NT2/D1 (cell line): ENCODE data around the gene TAF7.
A peak's percentile ranks its signal among the peaks of the same experiment; 100 is the strongest.

ENCODE experiments used
- DNase-seq: peaks from one replicate; pipeline ENCODE4 v3.0.0-alpha.2; 2011; ENCODE audit warnings: low read depth, low spot score
- H3K27me3 ChIP-seq: 2 replicates; pipeline ENCODE4 v1.6.0; 2011; ENCODE audit warnings: mild to moderate bottlenecking; ENCODE audit not compliant: insufficient read length, insufficient read depth
- H3K36me3 ChIP-seq: 2 replicates; pipeline ENCODE4 v1.6.1; 2011; ENCODE audit warnings: mild to moderate bottlenecking, low read length, mixed read lengths; ENCODE audit not compliant: insufficient read depth, insufficient read length
- H3K4me1 ChIP-seq: 2 replicates; pipeline ENCODE4 v1.5.1; 2011; ENCODE audit not compliant: insufficient read depth, insufficient read length
- H3K4me3 ChIP-seq: 2 replicates; pipeline ENCODE4 v1.5.1; 2011; ENCODE audit warnings: low read depth; ENCODE audit not compliant: insufficient read length
- H3K9ac ChIP-seq: 2 replicates; pipeline ENCODE4 v1.6.0; 2011; ENCODE audit warnings: low read depth; ENCODE audit not compliant: insufficient read length
- H3K9me3 ChIP-seq: 2 replicates; pipeline ENCODE4 v1.5.1; 2011; ENCODE audit warnings: mild to moderate bottlenecking, low read length; ENCODE audit not compliant: insufficient read depth
- SUZ12 ChIP-seq: IDR thresholded peaks from 2 replicates; pipeline ENCODE4 v1.6.1; 2011; ENCODE audit not compliant: insufficient read length, insufficient read depth; ENCODE audit errors: extremely low read depth
- YY1 ChIP-seq: IDR thresholded peaks from 2 replicates; pipeline ENCODE4 v1.6.1; 2011; ENCODE audit not compliant: insufficient read length, insufficient read depth
- ZNF274 ChIP-seq: IDR thresholded peaks from 2 replicates; pipeline ENCODE4 v1.6.1; 2011; ENCODE audit warnings: mild to moderate bottlenecking, low read depth, low read length

TAF7 gene

DNA sequence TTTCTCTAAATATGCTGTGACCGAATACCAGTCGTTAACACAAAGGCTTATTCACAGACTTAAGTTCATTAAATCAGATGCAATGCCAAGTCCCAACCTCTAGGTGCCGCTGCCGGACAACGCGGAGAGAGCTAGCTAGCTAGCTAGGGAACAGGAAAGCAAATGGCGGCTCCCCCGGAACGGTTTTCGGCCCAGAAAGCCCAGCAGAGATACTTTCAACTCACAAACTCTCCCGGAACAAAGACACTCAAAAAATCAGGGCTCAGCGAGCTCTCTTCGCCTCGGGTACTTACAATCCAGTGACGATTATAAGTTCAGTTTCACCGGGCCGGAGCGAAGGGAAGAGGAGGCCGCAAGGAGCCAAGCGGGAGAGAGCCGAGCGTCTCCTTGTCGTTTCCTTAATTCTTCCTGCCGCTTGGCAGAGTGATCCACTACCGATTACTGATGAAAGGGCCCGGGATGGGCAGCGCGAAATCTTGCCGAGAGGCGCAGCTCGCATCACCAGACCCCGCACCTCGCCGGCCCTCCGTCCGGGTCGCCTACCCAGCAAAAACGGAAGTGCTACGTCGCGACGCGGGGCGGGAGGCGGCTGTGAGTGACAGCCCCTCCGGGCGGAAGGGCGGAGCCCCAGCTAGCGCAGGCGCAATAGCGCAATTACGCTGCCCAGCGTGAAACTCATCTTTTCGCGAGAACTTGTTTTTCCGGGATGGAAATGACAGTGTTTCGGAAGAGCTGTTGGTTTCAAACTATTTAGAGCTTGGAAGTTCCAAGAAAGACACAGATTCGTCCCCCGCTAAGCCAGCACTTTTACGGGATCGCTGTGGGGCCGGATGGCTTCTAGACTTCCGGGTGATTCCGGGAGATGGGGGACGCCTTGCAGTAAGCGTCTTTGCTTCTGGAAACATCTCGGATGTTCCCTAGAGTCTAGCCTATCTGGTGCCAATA is at the start of gene TAF7:
Gene TAF7, minus strand, starts transcription at position 560 of the 945 bp plus-strand sequence. CDS start 740 bp downstream, outside the sequence.
- Histone ChIP-seq H3K9ac (peak within 1 kb of the TSS; percentile 72), H3K36me3 (peaks cover 25% of the 10 kb centered on the region), H3K27me3 (no peaks in the 10 kb centered on the region), H3K4me1 (no peaks in the 10 kb centered on the region), H3K9me3 (peaks cover 26% of the 10 kb centered on the region), H3K4me3 (peak within 1 kb of the TSS; percentile 88)
- peak; percentile 88 for DNase-seq
- no peak for TF ChIP-seq ZNF274
- peak; percentile 42 for TF ChIP-seq YY1
- TF ChIP-seq SUZ12 = no peak

DNA sequence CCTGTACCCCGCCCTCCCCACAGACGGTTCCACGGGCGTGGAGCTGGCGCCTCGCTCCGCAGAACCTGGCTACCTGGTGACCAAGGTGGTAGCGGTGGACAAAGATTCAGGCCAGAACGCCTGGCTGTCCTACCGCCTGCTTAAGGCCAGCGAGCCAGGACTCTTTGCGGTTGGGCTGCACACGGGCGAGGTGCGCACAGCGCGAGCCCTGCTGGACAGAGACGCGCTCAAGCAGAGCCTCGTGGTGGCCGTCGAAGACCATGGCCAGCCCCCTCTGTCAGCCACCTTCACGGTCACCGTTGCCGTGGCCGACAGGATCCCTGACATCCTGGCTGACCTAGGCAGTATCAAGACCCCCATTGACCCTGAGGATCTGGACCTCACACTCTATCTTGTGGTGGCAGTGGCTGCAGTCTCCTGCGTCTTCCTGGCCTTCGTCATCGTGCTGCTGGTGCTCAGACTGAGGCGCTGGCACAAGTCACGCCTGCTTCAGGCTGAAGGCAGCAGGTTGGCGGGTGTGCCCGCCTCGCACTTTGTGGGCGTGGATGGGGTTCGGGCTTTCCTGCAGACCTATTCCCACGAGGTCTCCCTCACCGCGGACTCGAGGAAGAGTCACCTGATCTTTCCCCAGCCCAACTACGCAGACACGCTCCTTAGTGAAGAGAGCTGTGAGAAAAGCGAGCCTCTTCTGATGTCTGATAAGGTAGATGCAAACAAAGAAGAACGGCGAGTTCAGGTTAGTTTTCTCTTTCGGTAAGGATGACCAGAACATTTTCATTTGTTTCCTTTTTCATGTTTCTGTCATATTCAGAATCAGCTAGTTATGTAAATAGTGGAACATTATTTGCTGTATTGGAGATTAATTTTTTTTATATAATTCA is 45.7 kb upstream of the TAF7 start:
- no peak for DNase-seq
- peaks cover 46% of the 10 kb centered on the region; the same call in 1 of the 2 replicates for H3K9me3 ChIP-seq
- no peak for TF ChIP-seq ZNF274
- no peak for TF ChIP-seq YY1
- TF ChIP-seq SUZ12 = no peak
- no peaks in the 10 kb centered on the region for H3K27me3 ChIP-seq
- no peaks in the 10 kb centered on the region for H3K36me3 ChIP-seq
- no peak overlapping the region for H3K9ac ChIP-seq
- no peak overlapping the region for H3K4me3 ChIP-seq
- H3K4me1 ChIP-seq = no peaks in the 10 kb centered on the region

DNA sequence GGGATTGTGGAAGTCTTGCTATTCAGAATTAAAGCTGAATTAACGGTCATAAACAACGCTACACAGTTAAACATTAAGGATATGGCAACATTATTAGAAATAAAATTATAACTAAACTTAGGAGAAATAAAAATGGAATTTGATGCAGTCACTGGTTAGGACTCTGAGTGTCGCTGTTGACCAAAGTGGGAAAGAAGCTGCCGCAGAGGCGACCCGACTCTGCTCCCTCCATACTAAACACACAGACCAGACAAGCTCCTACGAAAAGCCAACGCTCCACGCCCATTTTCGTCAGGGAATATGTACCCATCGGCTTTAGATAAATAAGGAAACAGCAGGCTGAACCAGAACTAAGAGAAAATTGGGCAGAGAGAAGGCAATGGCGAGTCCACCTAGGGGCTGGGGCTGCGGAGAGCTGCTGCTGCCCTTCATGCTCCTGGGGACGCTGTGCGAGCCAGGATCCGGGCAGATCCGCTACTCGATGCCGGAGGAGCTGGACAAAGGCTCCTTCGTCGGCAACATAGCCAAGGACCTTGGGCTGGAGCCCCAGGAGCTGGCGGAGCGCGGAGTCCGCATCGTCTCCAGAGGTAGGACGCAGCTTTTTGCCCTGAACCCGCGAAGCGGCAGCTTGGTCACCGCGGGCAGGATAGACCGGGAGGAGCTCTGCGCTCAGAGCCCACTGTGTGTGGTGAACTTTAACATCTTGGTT is 43.5 kb upstream of the TAF7 start, which contains the start of gene PCDHGA5:
Gene PCDHGA5, plus strand, starts transcription at position 211 of the 709 bp plus-strand sequence. Its CDS starts 169 bp downstream, at position 380.
- peaks cover 40% of the 10 kb centered on the region; the same call in 1 of the 2 replicates for H3K9me3 ChIP-seq
- no peaks in the 10 kb centered on the region for H3K4me1 ChIP-seq
- H3K9ac ChIP-seq = no peak within 1 kb of the TSS
- H3K27me3 ChIP-seq = no peaks in the 10 kb centered on the region
- H3K4me3 ChIP-seq = no peak within 1 kb of the TSS
- TF ChIP-seq SUZ12 (no peak), ZNF274 (no peak), YY1 (no peak)
- DNase-seq = no peak
- H3K36me3 ChIP-seq = no peaks in the 10 kb centered on the region

GRCh38 chr5:141362719-141363118 is 42.1 kb upstream of the TAF7 start:
- H3K9me3 ChIP-seq = peaks cover 40% of the 10 kb centered on the region; the same call in 1 of the 2 replicates
- no peaks in the 10 kb centered on the region for H3K27me3 ChIP-seq
- H3K9ac ChIP-seq = no peak overlapping the region
- H3K4me3 ChIP-seq = no peak overlapping the region
- H3K4me1 ChIP-seq = no peaks in the 10 kb centered on the region
- TF ChIP-seq SUZ12 = no peak
- TF ChIP-seq YY1 = no peak
- no peak for DNase-seq
- no peaks in the 10 kb centered on the region for H3K36me3 ChIP-seq

DNA sequence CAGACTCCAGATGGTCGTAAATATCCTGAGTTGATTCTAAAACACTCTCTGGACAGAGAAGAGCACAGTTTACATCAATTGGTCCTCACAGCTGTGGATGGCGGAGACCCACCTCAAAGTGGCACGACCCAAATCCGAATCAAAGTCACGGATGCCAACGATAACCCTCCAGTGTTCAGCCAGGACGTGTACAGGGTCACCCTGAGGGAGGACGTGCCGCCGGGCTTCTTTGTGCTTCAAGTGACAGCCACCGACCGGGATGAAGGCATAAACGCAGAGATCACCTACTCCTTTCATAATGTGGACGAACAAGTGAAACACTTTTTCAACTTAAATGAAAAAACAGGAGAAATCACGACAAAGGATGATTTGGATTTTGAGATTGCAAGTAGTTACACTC is 40.1 kb upstream of the TAF7 start:
- DNase-seq = no peak
- H3K36me3 ChIP-seq = no peaks in the 10 kb centered on the region
- H3K9me3 ChIP-seq = peaks cover 45% of the 10 kb centered on the region
- H3K4me1 ChIP-seq = no peaks in the 10 kb centered on the region
- no peak overlapping the region for H3K9ac ChIP-seq
- TF ChIP-seq YY1 (no peak), ZNF274 (no peak), SUZ12 (no peak)
- no peak overlapping the region for H3K4me3 ChIP-seq
- no peaks in the 10 kb centered on the region for H3K27me3 ChIP-seq

GRCh38 chr5:141359790-141360426 is 39.3 kb upstream of the TAF7 start, which contains the start of gene PCDHGB2:
TSS of gene PCDHGB2 (plus strand) at chr5:141359994. CDS start at chr5:141360136, 142 bp downstream.
- Histone ChIP-seq H3K4me1 (no peaks in the 10 kb centered on the region), H3K9ac (no peak within 1 kb of the TSS), H3K9me3 (peaks cover 44% of the 10 kb centered on the region), H3K4me3 (no peak within 1 kb of the TSS), H3K27me3 (no peaks in the 10 kb centered on the region), H3K36me3 (no peaks in the 10 kb centered on the region)
- TF ChIP-seq SUZ12 = no peak
- DNase-seq = no peak
